ENCODE data around the gene IL10.

Gene IL10

GRCh38 chr1:206732992-206733391, 39.3 kb downstream of the IL10 start:
- no peak for DNase-seq

GRCh38 chr1:206732508-206732907, 39.8 kb downstream of the IL10 start:
- DNase-seq: no peak

- DNase-seq: no peak
These were observed 42.8 kb downstream of the IL10 start for GRCh38 chr1:206729507-206729906.

GRCh38 chr1:206729050-206729449, 43.2 kb downstream of the IL10 start:
- no peak for DNase-seq

- DNase-seq: no peak
These were observed 43.7 kb downstream of the IL10 start for GRCh38 chr1:206728697-206728987.

GRCh38 chr1:206727981-206728696, 44.2 kb downstream of the IL10 start:
- DNase-seq: no peak

GRCh38 chr1:206725109-206725963, 47.0 kb downstream of the IL10 start:
- DNase-seq: no peak

GRCh38 chr1:206723805-206724472, 48.4 kb downstream of the IL10 start:
- no peak for DNase-seq

GRCh38 chr1:206723462-206723804, 48.9 kb downstream of the IL10 start:
- no peak for DNase-seq

- DNase-seq: no peak
These were observed 49.4 kb downstream of the IL10 start for GRCh38 chr1:206722751-206723461.

GRCh38 chr1:206721454-206721853, 50.8 kb downstream of the IL10 start:
- no peak for DNase-seq

GRCh38 chr1:206719169-206719839, 53.0 kb downstream of the IL10 start:
- no peak for DNase-seq

- DNase-seq: no peak
These were observed 54.7 kb downstream of the IL10 start for GRCh38 chr1:206717674-206717989.
